CD8-positive, alpha-beta memory T cell (primary cell): ENCODE data around the gene PCBD2. TPM values are rescaled to one million over a fixed set of nuclear protein-coding genes. Genes with fewer than 3 reads are reported as not detected.
A peak's percentile ranks its signal among the peaks of the same experiment; 100 is the strongest.
"Not testable (repeated sequence)": the region's sequence is repeated elsewhere in the genome, so short reads cannot be mapped to it uniquely, and the experiment has no call there.

Experiments used
- CTCF ChIA-PET: fragments of 350-600 bp; sonication (Branson Sonifier 250); formaldehyde crosslinking; loops from one replicate; lab custom pipeline; 2021; ENCODE audit warnings: antibody characterized with exemption; lab: Charles Lee
- POLR2A ChIA-PET: fragments of 350-600 bp; sonication (Branson Sonifier 250); formaldehyde crosslinking; loops from one replicate; lab custom pipeline; 2021; ENCODE audit warnings: antibody characterized with exemption; lab: Charles Lee
- DNase-seq, 5 donors: peaks; one replicate each; pipeline versions ENCODE4 v3.0.0 to v3.0.0-alpha.2; 2020 to 2022; ENCODE audit warnings: mixed read lengths in 1 of 5
- H3K27ac ChIP-seq: one replicate; pipeline ENCODE4 v1.7.0; 2013; ENCODE audit warnings: low read depth, mild to moderate bottlenecking, low read length, moderate library complexity
- H3K27me3 ChIP-seq: 2 replicates; pipeline ENCODE4 v1.7.0; 2013; ENCODE audit warnings: low read length, mild to moderate bottlenecking; ENCODE audit not compliant: insufficient read depth, poor library complexity, severe bottlenecking
- H3K36me3 ChIP-seq: 2 replicates; pipeline ENCODE4 v1.7.0; 2013; ENCODE audit warnings: mild to moderate bottlenecking, low read length, moderate library complexity; ENCODE audit not compliant: insufficient read depth
- H3K4me1 ChIP-seq: 2 replicates; pipeline ENCODE4 v1.7.0; 2013; ENCODE audit warnings: mild to moderate bottlenecking, low read length, moderate library complexity; ENCODE audit not compliant: insufficient read depth
- H3K4me3 ChIP-seq: 2 replicates; pipeline ENCODE4 v1.7.0; 2013; ENCODE audit warnings: mild to moderate bottlenecking, low read length
- H3K9me3 ChIP-seq: 2 replicates; pipeline ENCODE4 v1.7.0; 2013; ENCODE audit warnings: mild to moderate bottlenecking, low read length
- H3K27ac Mint-ChIP-seq, 8 donors: one replicate each; pipeline ENCODE4 v1.8.0; 2020 to 2021; ENCODE audit warnings: mixed read lengths in 8 of 8, mild to moderate bottlenecking in 6 of 8, inconsistent platforms in 3 of 8, moderate library complexity in 3 of 8
- H3K27me3 Mint-ChIP-seq, 2 donors: one replicate each; pipeline ENCODE4 v1.8.0; 2020 to 2021; ENCODE audit warnings: mixed read lengths in 2 of 2, mild to moderate bottlenecking in 1 of 2, moderate library complexity in 1 of 2
- H3K36me3 Mint-ChIP-seq, 3 donors: one replicate each; pipeline ENCODE4 v1.8.0; 2020 to 2021; ENCODE audit warnings: mixed read lengths in 3 of 3, inconsistent platforms in 1 of 3, mild to moderate bottlenecking in 1 of 3
- H3K4me1 Mint-ChIP-seq, 3 donors: one replicate each; pipeline ENCODE4 v1.8.0; 2020 to 2021; ENCODE audit warnings: mixed read lengths in 3 of 3, inconsistent platforms in 1 of 3, mild to moderate bottlenecking in 1 of 3
- H3K4me3 Mint-ChIP-seq, 7 donors: one replicate each; pipeline ENCODE4 v1.8.0; 2020 to 2021; ENCODE audit warnings: mixed read lengths in 7 of 7, mild to moderate bottlenecking in 6 of 7, moderate library complexity in 4 of 7, inconsistent platforms in 2 of 7
- H3K9me3 Mint-ChIP-seq, 5 donors: one replicate each; pipeline ENCODE4 v1.8.0; 2020 to 2022; ENCODE audit warnings: mixed read lengths in 5 of 5, mild to moderate bottlenecking in 3 of 5, moderate library complexity in 2 of 5, inconsistent platforms in 1 of 5
- polyA plus RNA-seq: library from polyadenylated mRNA; unstranded; fragments of 300-500 nt; fragmentation: Illumina TruSeq; gene quantifications from one replicate; pipeline ENCODE4 v1.2.3, GENCODE V29; 2021
- total RNA-seq, 2 experiments: library from RNA; stranded (reverse); gene quantifications; one replicate each; pipeline ENCODE4 v1.2.3, GENCODE V29; 2021

The PCBD2 gene
- total RNA-seq (10 to 100 TPM; 11.5 to 13.6 TPM), polyA plus RNA-seq (9.6 TPM)

DNA sequence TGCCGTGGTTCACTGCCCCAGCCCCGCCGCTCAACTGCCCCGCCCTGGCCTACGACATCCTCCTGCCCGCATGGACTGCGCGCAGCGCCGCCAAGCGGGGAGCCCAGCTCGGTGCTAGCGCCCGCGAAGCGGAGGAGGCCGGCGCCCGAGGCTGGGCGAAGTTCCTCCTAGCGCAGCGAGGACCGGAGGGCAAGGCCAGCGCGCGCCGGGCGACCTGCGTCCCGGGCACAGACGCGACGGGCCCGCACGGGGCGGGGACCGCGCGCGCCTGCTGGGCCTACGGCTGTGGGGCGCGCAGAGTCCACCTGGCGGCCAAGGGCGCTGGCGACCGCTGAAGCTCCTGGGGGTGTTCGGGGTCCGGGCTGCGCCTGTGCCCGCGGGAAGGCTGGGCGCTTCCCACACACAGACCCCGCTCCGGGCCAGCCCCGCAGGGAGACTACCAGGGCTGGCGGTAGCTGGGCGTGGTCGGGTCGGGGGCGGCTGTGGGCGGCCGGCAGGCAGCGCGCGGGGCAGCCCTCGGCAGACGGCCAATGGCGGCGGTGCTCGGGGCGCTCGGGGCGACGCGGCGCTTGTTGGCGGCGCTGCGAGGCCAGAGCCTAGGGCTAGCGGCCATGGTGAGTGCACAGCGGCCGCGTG is at the start of gene PCBD2:
Gene PCBD2, plus strand, starts transcription at position 522 of the 636 bp plus-strand sequence. Its CDS starts 9 bp downstream, at position 531.
- CTCF ChIA-PET, result interaction anchor here (0.7 to 5.7 kb wide), 31 partner anchors 10 to 345 kb away, joined by 3 to 39 read pairs (median 4); partner anchors contain the start of genes C5orf24, CAMLG, DDX46 and TXNDC15
- Histone ChIP-seq H3K27ac (peak within 1 kb of the TSS; percentile 87), H3K9me3 (no peaks in the 10 kb centered on the region), H3K36me3 (no peaks in the 10 kb centered on the region), H3K27me3 (no peaks in the 10 kb centered on the region), H3K4me3 (peak within 1 kb of the TSS; percentile 71), H3K4me1 (no peaks in the 10 kb centered on the region)
- Mint-ChIP-seq H3K4me3 (peak within 1 kb of the TSS; percentile 93 to 98 (median 96)), H3K4me1 (peaks cover 5 to 12% (median 10%) of the 10 kb centered on the region in 3 donors), H3K27me3 (no peaks in the 10 kb centered on the region), H3K9me3 (no peaks in the 10 kb centered on the region), H3K36me3 (peaks cover 0 to 20% (median 3%) of the 10 kb centered on the region in 3 donors), H3K27ac (peak within 1 kb of the TSS; percentile 97 to 99 (median 99))
- POLR2A ChIA-PET, result interaction anchor here (0.6 to 2.0 kb wide), 17 partner anchors 12 to 901 kb away, joined by 3 to 29 read pairs (median 4); partner anchors contain the start of genes C5orf24, CAMLG, JADE2 and PPP2CA
- DNase-seq, result peak; percentile 84 to 94 (median 89)

DNA sequence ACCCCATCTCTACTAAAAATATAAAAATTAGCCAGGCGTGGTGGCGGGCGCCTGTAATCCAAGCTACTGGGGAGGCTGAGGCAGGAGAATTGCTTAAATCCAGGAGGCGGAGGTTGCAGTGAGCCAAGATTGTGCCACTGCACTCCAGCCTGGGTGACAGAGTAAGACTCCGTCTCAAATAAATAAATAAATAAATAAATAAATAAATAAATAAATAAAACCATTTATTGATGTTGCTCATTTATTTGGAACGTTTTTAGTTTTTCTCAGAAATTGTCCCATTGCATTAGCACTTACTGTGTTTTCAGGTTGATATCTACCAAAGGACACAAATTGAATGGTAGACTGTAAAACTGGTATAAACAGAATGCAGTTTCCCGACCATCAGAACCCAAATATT is 48.5 kb upstream of the PCBD2 start:
- POLR2A ChIA-PET, H3K27me3 ChIP-seq, H3K9me3 Mint-ChIP-seq, H3K4me3 Mint-ChIP-seq, H3K27ac ChIP-seq, CTCF ChIA-PET, DNase-seq, H3K4me3 ChIP-seq, H3K27me3 Mint-ChIP-seq, H3K9me3 ChIP-seq, H3K27ac Mint-ChIP-seq, H3K4me1 ChIP-seq: not testable (repeated sequence)
- H3K4me1 Mint-ChIP-seq, result peaks cover 22 to 35% (median 34%) of the 10 kb centered on the region in 3 donors
- peaks cover 0 to 51% (median 0%) of the 10 kb centered on the region in 3 donors for H3K36me3 Mint-ChIP-seq
- H3K36me3 ChIP-seq, result peaks cover 42% of the 10 kb centered on the region

DNA sequence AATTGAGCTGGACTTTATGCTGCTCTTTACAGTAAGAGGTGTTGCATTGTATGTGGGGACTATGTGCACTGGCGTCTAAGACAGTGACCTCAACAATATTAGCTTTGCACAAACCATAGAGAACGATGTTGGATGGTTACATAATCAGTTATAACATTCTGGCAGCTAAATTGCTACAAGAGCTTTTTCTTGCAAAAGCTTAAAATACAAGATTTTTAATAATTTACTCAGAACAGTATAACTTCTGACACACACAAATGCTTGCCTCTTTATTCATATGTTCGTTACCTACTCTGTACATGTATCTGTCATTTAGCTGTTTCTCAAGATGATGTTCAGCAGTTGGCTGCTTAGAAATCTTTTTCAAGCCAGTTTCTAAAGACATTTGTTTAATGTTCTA is 47.5 kb upstream of the PCBD2 start:
- peak overlapping the region in 3 of 8 donors; percentile 53 to 77 (median 54) for H3K27ac Mint-ChIP-seq
- DNase-seq, result no peak
- no peak overlapping the region for H3K4me3 Mint-ChIP-seq
- peaks cover 18 to 30% (median 27%) of the 10 kb centered on the region in 3 donors for H3K4me1 Mint-ChIP-seq
- H3K36me3 Mint-ChIP-seq, result peaks cover 0 to 47% (median 0%) of the 10 kb centered on the region in 3 donors
- H3K27me3 Mint-ChIP-seq, result peaks cover 0 to 1% of the 10 kb centered on the region in 2 donors
- ChIA-PET POLR2A (interaction anchor here (0.9 kb wide), 1 partner anchor 12 kb away, joined by 4 read pairs; the partner anchor contains the start of gene C5orf24), CTCF (no interaction called here)
- H3K27ac ChIP-seq, result no peak overlapping the region
- no peak overlapping the region for H3K4me3 ChIP-seq
- H3K9me3 Mint-ChIP-seq, result no peaks in the 10 kb centered on the region
- no peaks in the 10 kb centered on the region for H3K4me1 ChIP-seq
- H3K9me3 ChIP-seq, result no peaks in the 10 kb centered on the region
- peaks cover 39% of the 10 kb centered on the region for H3K36me3 ChIP-seq
- no peaks in the 10 kb centered on the region for H3K27me3 ChIP-seq

DNA sequence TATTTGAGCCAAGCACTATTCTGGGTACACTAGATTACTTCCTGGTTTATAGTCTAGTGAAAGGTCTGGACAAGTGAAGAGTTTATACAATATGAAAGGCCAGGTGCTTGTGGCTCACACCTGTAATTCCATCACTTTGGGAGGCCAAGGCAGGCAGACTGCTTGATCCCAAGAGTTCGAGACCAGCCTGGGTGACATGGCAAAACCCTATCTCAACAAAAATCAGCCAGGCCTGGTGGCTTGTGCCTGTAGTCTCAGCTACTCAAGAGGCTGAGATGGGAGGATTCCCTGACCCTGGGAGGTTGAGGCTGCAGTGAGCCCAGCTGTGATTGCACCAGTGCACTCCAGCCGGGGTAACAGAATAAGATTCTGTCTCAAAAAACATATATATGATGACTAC is 40.2 kb upstream of the PCBD2 start:
- Histone ChIP-seq H3K27ac (no peak overlapping the region), H3K4me3 (no peak overlapping the region), H3K36me3 (no peaks in the 10 kb centered on the region), H3K9me3 (no peaks in the 10 kb centered on the region), H3K4me1 (no peaks in the 10 kb centered on the region), H3K27me3 (no peaks in the 10 kb centered on the region)
- DNase-seq, result no peak
- Mint-ChIP-seq H3K9me3 (no peaks in the 10 kb centered on the region), H3K27ac (no peak overlapping the region), H3K4me3 (no peak overlapping the region), H3K36me3 (peaks cover 0 to 6% (median 0%) of the 10 kb centered on the region in 3 donors), H3K27me3 (no peaks in the 10 kb centered on the region), H3K4me1 (peaks cover 0 to 4% (median 0%) of the 10 kb centered on the region in 3 donors)
- POLR2A ChIA-PET, result no interaction called here
- CTCF ChIA-PET, result no interaction called here

DNA sequence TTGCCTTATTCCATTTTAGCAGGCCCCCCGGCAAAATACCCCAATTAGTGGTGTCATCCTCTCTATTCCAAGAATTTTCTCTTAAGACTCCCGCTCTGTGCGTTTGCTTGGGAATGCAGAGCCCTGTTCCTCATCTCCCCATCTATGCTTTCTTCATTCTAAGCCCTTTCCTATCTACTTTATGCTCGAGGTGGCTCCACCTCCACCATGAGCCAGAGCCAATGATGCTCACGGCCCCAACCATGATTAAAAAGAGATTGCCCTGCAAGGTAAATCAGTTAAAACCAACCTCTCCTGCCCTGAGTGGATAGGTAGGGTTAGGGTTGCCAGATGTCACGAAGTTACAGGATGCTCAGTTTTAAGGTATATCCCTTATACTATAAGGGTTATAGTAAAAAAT is 31.4 kb upstream of the PCBD2 start:
- peaks cover 34% of the 10 kb centered on the region for H3K4me1 ChIP-seq

DNA sequence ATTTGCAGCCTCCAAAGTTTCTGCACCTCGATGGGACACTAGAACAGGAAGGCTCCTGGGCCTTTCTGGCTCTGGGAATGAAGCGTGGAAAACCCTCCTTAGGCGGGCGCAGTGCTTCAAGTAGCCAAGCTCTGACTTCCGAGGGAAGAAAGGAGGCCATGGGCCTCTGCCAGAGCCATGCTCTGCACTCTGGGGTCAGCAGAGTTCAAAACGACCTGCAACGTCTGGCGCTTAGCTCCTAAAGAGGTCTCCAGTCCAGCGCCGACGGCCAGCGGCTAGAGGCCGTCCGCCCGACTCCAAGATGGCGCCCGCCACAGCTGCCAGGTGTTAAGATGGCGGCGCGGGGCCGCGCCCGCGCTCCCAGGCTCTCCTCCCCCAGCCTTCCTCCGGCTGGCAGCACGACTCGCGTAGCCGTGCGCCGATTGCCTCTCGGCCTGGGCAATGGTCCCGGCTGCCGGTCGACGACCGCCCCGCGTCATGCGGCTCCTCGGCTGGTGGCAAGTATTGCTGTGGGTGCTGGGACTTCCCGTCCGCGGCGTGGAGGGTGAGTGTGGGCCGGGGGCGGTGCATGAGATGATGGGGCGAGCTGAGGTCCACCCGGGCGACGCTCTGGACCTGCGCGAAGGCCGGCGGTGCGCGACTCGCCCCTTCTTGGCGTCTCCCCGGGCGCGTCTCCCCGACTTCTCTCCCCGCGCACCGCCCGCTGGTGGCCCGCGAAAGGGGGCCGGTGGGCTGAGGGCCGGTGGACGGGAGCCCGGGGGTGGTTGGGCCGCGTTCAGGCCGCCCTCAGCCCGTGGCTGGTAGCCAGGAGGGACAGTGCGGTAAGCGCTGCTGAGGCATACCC is 30.7 kb upstream of the PCBD2 start, which contains the start of gene TXNDC15:
Gene TXNDC15, plus strand, starts transcription at position 385 of the 844 bp plus-strand sequence. Its CDS starts 57 bp downstream, at position 442.
- POLR2A ChIA-PET, result interaction anchor here (0.7 to 1.8 kb wide), 5 partner anchors 27 to 136 kb away, joined by 3 to 20 read pairs (median 5); partner anchors contain the start of genes C5orf24, CAMLG and PCBD2
- peak within 1 kb of the TSS; percentile 93 to 99 (median 95) for H3K4me3 Mint-ChIP-seq
- H3K4me1 ChIP-seq, result peaks cover 34% of the 10 kb centered on the region

More for the DNA sequence above, 31.4 kb upstream of the PCBD2 start:
- Mint-ChIP-seq H3K4me3 (peak overlapping the region; percentile 93 to 99 (median 95)), H3K27me3 (no peaks in the 10 kb centered on the region), H3K36me3 (peaks cover 0 to 17% (median 4%) of the 10 kb centered on the region in 3 donors), H3K9me3 (no peaks in the 10 kb centered on the region), H3K27ac (peak overlapping the region; percentile 92 to 99 (median 97)), H3K4me1 (peaks cover 36 to 41% (median 39%) of the 10 kb centered on the region in 3 donors)
- H3K27me3 ChIP-seq, result no peaks in the 10 kb centered on the region
- ChIA-PET POLR2A (interaction anchor here (0.7 to 1.8 kb wide), 6 partner anchors 26 to 135 kb away, joined by 3 to 20 read pairs (median 4); partner anchors contain the start of genes C5orf24, CAMLG and PCBD2), CTCF (interaction anchor here (0.6 to 3.3 kb wide), 8 partner anchors 11 to 521 kb away, joined by 3 to 17 read pairs (median 4); partner anchors contain the start of genes C5orf24, DDX46 and PCBD2)
- peak overlapping the region; percentile 99 for H3K4me3 ChIP-seq
- DNase-seq, result peak in 2 of 5 donors; percentile 19 to 21
- peak overlapping the region; percentile 88 for H3K27ac ChIP-seq
- no peaks in the 10 kb centered on the region for H3K36me3 ChIP-seq
- no peaks in the 10 kb centered on the region for H3K9me3 ChIP-seq

More for the DNA sequence above, 30.7 kb upstream of the PCBD2 start, which contains the start of gene TXNDC15:
- H3K36me3 Mint-ChIP-seq, result peaks cover 0 to 22% (median 4%) of the 10 kb centered on the region in 3 donors
- Histone ChIP-seq H3K27ac (peak within 1 kb of the TSS; percentile 88), H3K36me3 (no peaks in the 10 kb centered on the region), H3K27me3 (no peaks in the 10 kb centered on the region), H3K4me3 (peak within 1 kb of the TSS; percentile 99), H3K9me3 (no peaks in the 10 kb centered on the region)
- no peaks in the 10 kb centered on the region for H3K9me3 Mint-ChIP-seq
- H3K27ac Mint-ChIP-seq, result peak within 1 kb of the TSS; percentile 92 to 99 (median 97)
- DNase-seq, result peak; percentile 73 to 88 (median 79)
- peaks cover 39 to 48% (median 45%) of the 10 kb centered on the region in 3 donors for H3K4me1 Mint-ChIP-seq
- H3K27me3 Mint-ChIP-seq, result no peaks in the 10 kb centered on the region
- CTCF ChIA-PET, result interaction anchor here (0.6 to 3.3 kb wide), 8 partner anchors 10 to 522 kb away, joined by 3 to 17 read pairs (median 4); partner anchors contain the start of genes C5orf24, DDX46 and PCBD2
